ENCODE data around the gene PCSK6.
A peak's percentile ranks its signal among the peaks of the same experiment; 100 is the strongest.
"Not testable (repeated sequence)": the region's sequence is repeated elsewhere in the genome, so short reads cannot be mapped to it uniquely, and the experiment has no call there.

PCSK6 gene

GRCh38 chr15:101426761-101427333, 62.7 kb downstream of the PCSK6 start:
- H3K4me3 ChIP-seq (ENCODE audit: low read length): no peak overlapping the region
- peaks cover 8% of the 10 kb centered on the region; the same call in 1 of the 2 replicates for H3K4me1 ChIP-seq (ENCODE audit: insufficient read depth, low read length)
- H3K27me3 ChIP-seq (ENCODE audit: insufficient read depth, low read length): peaks cover 66% of the 10 kb centered on the region
- no peaks in the 10 kb centered on the region for H3K36me3 ChIP-seq (ENCODE audit: insufficient read depth, low read depth, low read length)
- no peak overlapping the region for H3K9ac ChIP-seq (ENCODE audit: low read depth, low read length)
- no peak overlapping the region for H3K27ac ChIP-seq (ENCODE audit: low read length)
- H3K9me3 ChIP-seq (ENCODE audit: insufficient read depth, low read depth, low read length): no peaks in the 10 kb centered on the region

GRCh38 chr15:101425787-101426365, 63.6 kb downstream of the PCSK6 start:
- Histone ChIP-seq H3K4me1 (ENCODE audit: insufficient read depth, low read length) (peaks cover 8% of the 10 kb centered on the region; the same call in 1 of the 2 replicates), H3K27me3 (ENCODE audit: insufficient read depth, low read length) (peaks cover 66% of the 10 kb centered on the region), H3K4me3 (ENCODE audit: low read length) (peak overlapping the region; percentile 12; the same call in 1 of the 2 replicates), H3K9me3 (ENCODE audit: insufficient read depth, low read depth, low read length) (no peaks in the 10 kb centered on the region), H3K27ac (ENCODE audit: low read length) (no peak overlapping the region), H3K36me3 (ENCODE audit: insufficient read depth, low read depth, low read length) (no peaks in the 10 kb centered on the region), H3K9ac (ENCODE audit: low read depth, low read length) (no peak overlapping the region)

- peaks cover 8% of the 10 kb centered on the region; the same call in 1 of the 2 replicates for H3K4me1 ChIP-seq (ENCODE audit: insufficient read depth, low read length)
- H3K27me3 ChIP-seq (ENCODE audit: insufficient read depth, low read length): peaks cover 63% of the 10 kb centered on the region
- no peak overlapping the region for H3K9ac ChIP-seq (ENCODE audit: low read depth, low read length)
- H3K4me3 ChIP-seq (ENCODE audit: low read length): no peak overlapping the region
- no peaks in the 10 kb centered on the region for H3K36me3 ChIP-seq (ENCODE audit: insufficient read depth, low read depth, low read length)
- H3K9me3 ChIP-seq (ENCODE audit: insufficient read depth, low read depth, low read length): no peaks in the 10 kb centered on the region
- H3K27ac ChIP-seq (ENCODE audit: low read length): no peak overlapping the region
These were observed 64.5 kb downstream of the PCSK6 start for GRCh38 chr15:101424984-101425383.

GRCh38 chr15:101420232-101420631, 69.3 kb downstream of the PCSK6 start:
- Histone ChIP-seq H3K36me3 (ENCODE audit: insufficient read depth, low read depth, low read length) (no peaks in the 10 kb centered on the region), H3K9me3 (ENCODE audit: insufficient read depth, low read depth, low read length) (no peaks in the 10 kb centered on the region), H3K4me3 (ENCODE audit: low read length) (no peak overlapping the region), H3K4me1 (ENCODE audit: insufficient read depth, low read length) (no peaks in the 10 kb centered on the region), H3K27ac (ENCODE audit: low read length) (no peak overlapping the region), H3K9ac (ENCODE audit: low read depth, low read length) (no peak overlapping the region), H3K27me3 (ENCODE audit: insufficient read depth, low read length) (peaks cover 20% of the 10 kb centered on the region; the same call in 1 of the 2 replicates)

- not testable (repeated sequence) for H3K4me1 ChIP-seq (ENCODE audit: insufficient read depth, low read length); H3K9me3 ChIP-seq (ENCODE audit: insufficient read depth, low read depth, low read length); H3K9ac ChIP-seq (ENCODE audit: low read depth, low read length); H3K27me3 ChIP-seq (ENCODE audit: insufficient read depth, low read length); H3K36me3 ChIP-seq (ENCODE audit: insufficient read depth, low read depth, low read length); H3K27ac ChIP-seq (ENCODE audit: low read length); H3K4me3 ChIP-seq (ENCODE audit: low read length)
These were observed 73.0 kb downstream of the PCSK6 start for GRCh38 chr15:101416475-101416874.

GRCh38 chr15:101413239-101413638, 76.3 kb downstream of the PCSK6 start:
- H3K27ac ChIP-seq (ENCODE audit: low read length): no peak overlapping the region
- peaks cover 9% of the 10 kb centered on the region; the same call in 1 of the 2 replicates for H3K4me1 ChIP-seq (ENCODE audit: insufficient read depth, low read length)

GRCh38 chr15:101411581-101411980, 77.9 kb downstream of the PCSK6 start:
- no peaks in the 10 kb centered on the region for H3K36me3 ChIP-seq (ENCODE audit: insufficient read depth, low read depth, low read length)
- no peak overlapping the region for H3K9ac ChIP-seq (ENCODE audit: low read depth, low read length)
- no peak overlapping the region for H3K27ac ChIP-seq (ENCODE audit: low read length)
- no peak overlapping the region for H3K4me3 ChIP-seq (ENCODE audit: low read length)
- H3K27me3 ChIP-seq (ENCODE audit: insufficient read depth, low read length): no peaks in the 10 kb centered on the region
- peaks cover 10% of the 10 kb centered on the region; the same call in 1 of the 2 replicates for H3K4me1 ChIP-seq (ENCODE audit: insufficient read depth, low read length)
- H3K9me3 ChIP-seq (ENCODE audit: insufficient read depth, low read depth, low read length): no peaks in the 10 kb centered on the region

More at GRCh38 chr15:101413239-101413638, 76.3 kb downstream of the PCSK6 start:
- no peaks in the 10 kb centered on the region for H3K27me3 ChIP-seq (ENCODE audit: insufficient read depth, low read length)
- H3K4me3 ChIP-seq (ENCODE audit: low read length): no peak overlapping the region
- no peaks in the 10 kb centered on the region for H3K36me3 ChIP-seq (ENCODE audit: insufficient read depth, low read depth, low read length)
- no peaks in the 10 kb centered on the region for H3K9me3 ChIP-seq (ENCODE audit: insufficient read depth, low read depth, low read length)
- no peak overlapping the region for H3K9ac ChIP-seq (ENCODE audit: low read depth, low read length)

- Histone ChIP-seq H3K36me3 (ENCODE audit: insufficient read depth, low read depth, low read length) (no peaks in the 10 kb centered on the region), H3K9me3 (ENCODE audit: insufficient read depth, low read depth, low read length) (no peaks in the 10 kb centered on the region), H3K4me3 (ENCODE audit: low read length) (no peak overlapping the region), H3K4me1 (ENCODE audit: insufficient read depth, low read length) (peaks cover 12% of the 10 kb centered on the region; the same call in 1 of the 2 replicates), H3K27me3 (ENCODE audit: insufficient read depth, low read length) (no peaks in the 10 kb centered on the region), H3K27ac (ENCODE audit: low read length) (no peak overlapping the region), H3K9ac (ENCODE audit: low read depth, low read length) (no peak overlapping the region)
These were observed 78.4 kb downstream of the PCSK6 start for GRCh38 chr15:101411085-101411484.

GRCh38 chr15:101410612-101411011, 78.9 kb downstream of the PCSK6 start:
- Histone ChIP-seq H3K27ac (ENCODE audit: low read length) (no peak overlapping the region), H3K36me3 (ENCODE audit: insufficient read depth, low read depth, low read length) (no peaks in the 10 kb centered on the region), H3K9ac (ENCODE audit: low read depth, low read length) (no peak overlapping the region), H3K9me3 (ENCODE audit: insufficient read depth, low read depth, low read length) (no peaks in the 10 kb centered on the region), H3K4me1 (ENCODE audit: insufficient read depth, low read length) (peaks cover 12% of the 10 kb centered on the region; the same call in 1 of the 2 replicates), H3K4me3 (ENCODE audit: low read length) (no peak overlapping the region), H3K27me3 (ENCODE audit: insufficient read depth, low read length) (no peaks in the 10 kb centered on the region)

GRCh38 chr15:101409621-101410020, 79.9 kb downstream of the PCSK6 start:
- H3K4me1 ChIP-seq (ENCODE audit: insufficient read depth, low read length): peaks cover 12% of the 10 kb centered on the region; the same call in 1 of the 2 replicates
- H3K9me3 ChIP-seq (ENCODE audit: insufficient read depth, low read depth, low read length): no peaks in the 10 kb centered on the region
- no peaks in the 10 kb centered on the region for H3K27me3 ChIP-seq (ENCODE audit: insufficient read depth, low read length)

GRCh38 chr15:101407966-101408775, 81.3 kb downstream of the PCSK6 start:
- no peak overlapping the region for H3K4me3 ChIP-seq (ENCODE audit: low read length)
- H3K9ac ChIP-seq (ENCODE audit: low read depth, low read length): no peak overlapping the region
- H3K4me1 ChIP-seq (ENCODE audit: insufficient read depth, low read length): peaks cover 12% of the 10 kb centered on the region; the same call in 1 of the 2 replicates
- H3K36me3 ChIP-seq (ENCODE audit: insufficient read depth, low read depth, low read length): no peaks in the 10 kb centered on the region
- no peaks in the 10 kb centered on the region for H3K9me3 ChIP-seq (ENCODE audit: insufficient read depth, low read depth, low read length)
- no peak overlapping the region for H3K27ac ChIP-seq (ENCODE audit: low read length)
- no peaks in the 10 kb centered on the region for H3K27me3 ChIP-seq (ENCODE audit: insufficient read depth, low read length)

More at GRCh38 chr15:101409621-101410020, 79.9 kb downstream of the PCSK6 start:
- Histone ChIP-seq H3K36me3 (ENCODE audit: insufficient read depth, low read depth, low read length) (no peaks in the 10 kb centered on the region), H3K27ac (ENCODE audit: low read length) (no peak overlapping the region), H3K9ac (ENCODE audit: low read depth, low read length) (no peak overlapping the region), H3K4me3 (ENCODE audit: low read length) (no peak overlapping the region)
